ENCODE data around the gene ERCC6L2.

ERCC6L2 gene

DNA sequence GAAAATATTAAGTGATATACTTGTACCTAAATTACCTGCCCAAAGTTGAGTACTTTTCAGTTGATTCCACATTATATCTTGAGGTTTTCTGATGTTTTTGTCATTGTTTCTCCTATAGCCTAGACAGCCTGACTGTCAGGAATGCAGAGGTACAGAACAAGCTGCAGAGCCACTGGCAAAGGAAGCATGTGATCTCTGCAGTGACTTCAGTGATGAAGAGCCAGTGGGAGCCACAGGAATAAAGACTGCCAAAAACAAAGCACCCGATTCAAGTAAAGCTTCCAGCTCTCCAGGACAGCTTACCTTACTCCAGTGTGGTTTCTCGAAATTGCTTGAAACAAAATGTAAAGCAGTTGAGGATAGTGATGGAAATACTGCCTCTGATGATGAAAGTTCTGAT lies 96.3 kb downstream of the ERCC6L2 start:
- peaks cover 36% of the 10 kb centered on the region for H3K36me3 ChIP-seq (ENCODE audit: control insufficient read depth, low read length)
- H3F3A ChIP-seq (ENCODE audit: control insufficient read depth, insufficient read depth) = no peaks in the 10 kb centered on the region
- no peaks in the 10 kb centered on the region for H3K9me2 ChIP-seq (replicated peaks; ENCODE audit: control insufficient read depth, low read length)
- no peak overlapping the region for H3K4me3 ChIP-seq (ENCODE audit: low read length)
- no peak overlapping the region for H3K4me2 ChIP-seq (ENCODE audit: low read length)
- H3K27ac ChIP-seq (ENCODE audit: low read depth, low read length) = no peak overlapping the region
- no peaks in the 10 kb centered on the region for H3K9me3 ChIP-seq (ENCODE audit: control insufficient read depth, insufficient read depth, low read length)
- H3K27me3 ChIP-seq (ENCODE audit: control insufficient read depth, low read length) = no peaks in the 10 kb centered on the region
- TF ChIP-seq EZH2phosphoT487 (IDR thresholded peaks at IDR 0.05; ENCODE audit: borderline replicate concordance, low read length) = no peak
- TF ChIP-seq, protein P1, sequence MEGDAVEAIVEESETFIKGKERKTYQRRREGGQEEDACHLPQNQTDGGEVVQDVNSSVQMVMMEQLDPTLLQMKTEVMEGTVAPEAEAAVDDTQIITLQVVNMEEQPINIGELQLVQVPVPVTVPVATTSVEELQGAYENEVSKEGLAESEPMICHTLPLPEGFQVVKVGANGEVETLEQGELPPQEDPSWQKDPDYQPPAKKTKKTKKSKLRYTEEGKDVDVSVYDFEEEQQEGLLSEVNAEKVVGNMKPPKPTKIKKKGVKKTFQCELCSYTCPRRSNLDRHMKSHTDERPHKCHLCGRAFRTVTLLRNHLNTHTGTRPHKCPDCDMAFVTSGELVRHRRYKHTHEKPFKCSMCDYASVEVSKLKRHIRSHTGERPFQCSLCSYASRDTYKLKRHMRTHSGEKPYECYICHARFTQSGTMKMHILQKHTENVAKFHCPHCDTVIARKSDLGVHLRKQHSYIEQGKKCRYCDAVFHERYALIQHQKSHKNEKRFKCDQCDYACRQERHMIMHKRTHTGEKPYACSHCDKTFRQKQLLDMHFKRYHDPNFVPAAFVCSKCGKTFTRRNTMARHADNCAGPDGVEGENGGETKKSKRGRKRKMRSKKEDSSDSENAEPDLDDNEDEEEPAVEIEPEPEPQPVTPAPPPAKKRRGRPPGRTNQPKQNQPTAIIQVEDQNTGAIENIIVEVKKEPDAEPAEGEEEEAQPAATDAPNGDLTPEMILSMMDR (IDR thresholded peaks at IDR 0.05; ENCODE audit: low read depth, low read length, poor library complexity, severe bottlenecking) = no peak
- H4K20me1 ChIP-seq (ENCODE audit: control insufficient read depth, insufficient read depth, low read depth, low read length) = no peaks in the 10 kb centered on the region
- H3K79me2 ChIP-seq (ENCODE audit: control insufficient read depth, low read length) = no peaks in the 10 kb centered on the region
- H3K4me1 ChIP-seq (ENCODE audit: control insufficient read depth, low read length) = no peaks in the 10 kb centered on the region

DNA sequence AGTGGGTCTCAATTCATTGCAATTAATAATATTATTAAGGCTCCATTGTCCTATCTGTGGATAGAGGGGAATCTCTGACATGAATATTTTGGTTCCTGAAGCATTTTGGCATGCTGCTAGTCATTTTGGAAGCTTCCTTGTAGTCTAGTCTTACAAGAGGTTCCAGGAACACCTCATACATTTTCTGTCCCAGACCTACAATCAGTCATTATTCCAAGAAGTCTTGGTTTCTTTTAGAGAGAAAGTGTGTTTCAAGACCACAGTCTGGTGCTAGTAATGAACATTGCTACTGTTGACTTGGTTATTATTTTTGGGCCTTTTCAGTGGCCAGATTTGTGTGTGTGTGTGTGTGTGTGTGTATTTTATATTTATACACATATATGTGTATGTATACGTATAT lies 98.9 kb downstream of the ERCC6L2 start:
- Histone ChIP-seq H3K27ac (ENCODE audit: low read depth, low read length) (no peak overlapping the region), H3K4me2 (ENCODE audit: low read length) (no peak overlapping the region), H4K20me1 (ENCODE audit: control insufficient read depth, insufficient read depth, low read depth, low read length) (no peaks in the 10 kb centered on the region), H3K9me3 (ENCODE audit: control insufficient read depth, insufficient read depth, low read length) (no peaks in the 10 kb centered on the region), H3K4me1 (ENCODE audit: control insufficient read depth, low read length) (no peaks in the 10 kb centered on the region), H3K9me2 (replicated peaks; ENCODE audit: control insufficient read depth, low read length) (no peaks in the 10 kb centered on the region), H3K36me3 (ENCODE audit: control insufficient read depth, low read length) (peaks cover 47% of the 10 kb centered on the region), H3K4me3 (ENCODE audit: low read length) (no peak overlapping the region), H3K79me2 (ENCODE audit: control insufficient read depth, low read length) (no peaks in the 10 kb centered on the region), H3F3A (ENCODE audit: control insufficient read depth, insufficient read depth) (no peaks in the 10 kb centered on the region), H3K27me3 (ENCODE audit: control insufficient read depth, low read length) (no peaks in the 10 kb centered on the region)
- TF ChIP-seq EZH2phosphoT487 (IDR thresholded peaks at IDR 0.05; ENCODE audit: borderline replicate concordance, low read length) = no peak
- TF ChIP-seq, protein P1 (IDR thresholded peaks at IDR 0.05; ENCODE audit: low read depth, low read length, poor library complexity, severe bottlenecking) = no peak

DNA sequence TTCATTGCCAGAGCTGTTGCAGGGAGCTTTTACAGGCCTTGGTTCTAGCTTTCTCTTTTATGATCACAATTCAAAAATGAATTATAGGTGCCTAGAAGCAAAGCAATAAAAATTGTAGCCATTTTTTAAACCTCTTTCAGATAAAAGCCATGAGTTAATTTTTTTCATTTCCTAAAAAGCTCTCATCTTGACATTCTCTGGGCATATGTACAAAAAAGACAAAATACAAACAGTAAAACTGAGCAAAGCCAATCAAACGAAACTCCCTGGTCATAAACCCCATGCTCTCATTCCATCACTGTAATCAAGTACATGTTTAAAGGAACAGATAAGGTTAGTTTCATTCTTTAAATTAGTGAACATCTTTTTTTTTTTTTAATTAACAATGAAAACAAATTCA lies 101.9 kb downstream of the ERCC6L2 start:
- peaks cover 9% of the 10 kb centered on the region for H3K4me1 ChIP-seq (ENCODE audit: control insufficient read depth, low read length)
- no peaks in the 10 kb centered on the region for H3F3A ChIP-seq (ENCODE audit: control insufficient read depth, insufficient read depth)
- no peaks in the 10 kb centered on the region for H3K79me2 ChIP-seq (ENCODE audit: control insufficient read depth, low read length)
- TF ChIP-seq EZH2phosphoT487 (IDR thresholded peaks at IDR 0.05; ENCODE audit: borderline replicate concordance, low read length) = no peak
- TF ChIP-seq, protein P1 (IDR thresholded peaks at IDR 0.05; ENCODE audit: low read depth, low read length, poor library complexity, severe bottlenecking) = no peak
- H3K36me3 ChIP-seq (ENCODE audit: control insufficient read depth, low read length) = peaks cover 29% of the 10 kb centered on the region
- H3K9me3 ChIP-seq (ENCODE audit: control insufficient read depth, insufficient read depth, low read length) = no peaks in the 10 kb centered on the region
- no peaks in the 10 kb centered on the region for H4K20me1 ChIP-seq (ENCODE audit: control insufficient read depth, insufficient read depth, low read depth, low read length)
- H3K27me3 ChIP-seq (ENCODE audit: control insufficient read depth, low read length) = no peaks in the 10 kb centered on the region
- no peaks in the 10 kb centered on the region for H3K9me2 ChIP-seq (replicated peaks; ENCODE audit: control insufficient read depth, low read length)
- H3K4me2 ChIP-seq (ENCODE audit: low read length) = no peak overlapping the region
- H3K27ac ChIP-seq (ENCODE audit: low read depth, low read length) = no peak overlapping the region
- no peak overlapping the region for H3K4me3 ChIP-seq (ENCODE audit: low read length)

DNA sequence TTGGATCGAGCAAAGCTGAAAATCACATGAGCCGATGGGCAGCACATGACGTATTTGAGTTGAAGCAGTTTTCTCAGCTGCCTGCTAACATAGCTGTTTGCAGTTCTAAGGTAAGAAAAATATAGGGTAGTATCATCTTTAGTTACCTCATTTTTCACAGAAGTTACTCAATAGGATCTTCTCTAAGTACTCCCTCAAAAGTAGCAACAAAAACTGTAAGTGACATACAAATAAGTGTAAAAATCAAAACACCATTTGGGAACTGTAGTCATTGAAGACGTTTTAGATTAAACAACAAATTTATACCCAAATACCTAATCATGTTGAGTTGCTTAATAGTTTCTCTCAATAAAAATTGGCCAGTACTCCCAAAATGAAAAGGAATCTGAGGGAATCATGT lies 102.6 kb downstream of the ERCC6L2 start:
- H3K27me3 ChIP-seq (ENCODE audit: control insufficient read depth, low read length) = no peaks in the 10 kb centered on the region
- no peaks in the 10 kb centered on the region for H3F3A ChIP-seq (ENCODE audit: control insufficient read depth, insufficient read depth)
- no peak overlapping the region for H3K4me3 ChIP-seq (ENCODE audit: low read length)
- no peak for TF ChIP-seq EZH2phosphoT487 (IDR thresholded peaks at IDR 0.05; ENCODE audit: borderline replicate concordance, low read length)
- H3K9me3 ChIP-seq (ENCODE audit: control insufficient read depth, insufficient read depth, low read length) = no peaks in the 10 kb centered on the region
- peaks cover 9% of the 10 kb centered on the region for H3K4me1 ChIP-seq (ENCODE audit: control insufficient read depth, low read length)
- no peaks in the 10 kb centered on the region for H3K9me2 ChIP-seq (replicated peaks; ENCODE audit: control insufficient read depth, low read length)
- H4K20me1 ChIP-seq (ENCODE audit: control insufficient read depth, insufficient read depth, low read depth, low read length) = no peaks in the 10 kb centered on the region
- no peaks in the 10 kb centered on the region for H3K79me2 ChIP-seq (ENCODE audit: control insufficient read depth, low read length)
- peaks cover 22% of the 10 kb centered on the region for H3K36me3 ChIP-seq (ENCODE audit: control insufficient read depth, low read length)
- H3K4me2 ChIP-seq (ENCODE audit: low read length) = no peak overlapping the region
- H3K27ac ChIP-seq (ENCODE audit: low read depth, low read length) = no peak overlapping the region

All from DOHH2 (cell line).